Pons (tissue), 1 donor: ENCODE measurements around the gene FXYD1.
"Not testable (repeated sequence)": the region's sequence is repeated elsewhere in the genome, so short reads cannot be mapped to it uniquely, and the experiment has no call there.

ENCODE experiments used
- DNase-seq: peaks from one replicate; pipeline ENCODE4 v3.0.0-alpha.2; 2016; ENCODE audit warnings: low spot score

Gene FXYD1

GRCh38 chr19:35138305-35138892 is at the start of gene FXYD1:
Gene FXYD1 (plus strand): TSS chr19:35138824. CDS start chr19:35140080, 1,256 bp downstream.
- no peak for DNase-seq

- no peak for DNase-seq
Observed at GRCh38 chr19:35089554-35089953, 49.1 kb upstream of the FXYD1 start.

- no peak for DNase-seq
Observed at GRCh38 chr19:35090160-35090505, 48.5 kb upstream of the FXYD1 start.

- peak; percentile 80 for DNase-seq
Observed at GRCh38 chr19:35090506-35091214, 48.0 kb upstream of the FXYD1 start.

- no peak for DNase-seq
Observed at GRCh38 chr19:35093430-35093829, 45.2 kb upstream of the FXYD1 start.

- DNase-seq = no peak
Observed at GRCh38 chr19:35093941-35094647, 44.5 kb upstream of the FXYD1 start.

- DNase-seq = no peak
Observed at GRCh38 chr19:35094656-35095055, 44.0 kb upstream of the FXYD1 start.

- no peak for DNase-seq
Observed at GRCh38 chr19:35095667-35096368, 42.8 kb upstream of the FXYD1 start.

GRCh38 chr19:35098413-35099049 is 40.1 kb upstream of the FXYD1 start:
- no peak for DNase-seq

GRCh38 chr19:35099155-35099896 is 39.3 kb upstream of the FXYD1 start:
- no peak for DNase-seq

GRCh38 chr19:35099897-35100275 is 38.7 kb upstream of the FXYD1 start:
- DNase-seq = no peak

GRCh38 chr19:35100588-35101533 is 37.8 kb upstream of the FXYD1 start:
- no peak for DNase-seq

- not testable (repeated sequence) for DNase-seq
Observed at GRCh38 chr19:35101949-35102348, 36.7 kb upstream of the FXYD1 start.

- DNase-seq = not testable (repeated sequence)
Observed at GRCh38 chr19:35103614-35104013, 35.0 kb upstream of the FXYD1 start.

- DNase-seq = no peak
Observed at GRCh38 chr19:35104361-35104760, 34.3 kb upstream of the FXYD1 start.

- DNase-seq = no peak
Observed at GRCh38 chr19:35105047-35105410, 33.6 kb upstream of the FXYD1 start.

GRCh38 chr19:35105411-35106290 is 33.0 kb upstream of the FXYD1 start:
- DNase-seq = no peak

- peak; percentile 79 for DNase-seq
Observed at GRCh38 chr19:35106291-35106583, 32.4 kb upstream of the FXYD1 start.

GRCh38 chr19:35106898-35107541 is 31.6 kb upstream of the FXYD1 start:
- DNase-seq = peak; percentile 68
